Measurements from ENCODE around the gene ROCK2. TPM values are rescaled to one million over a fixed set of nuclear protein-coding genes. Genes with fewer than 3 reads are reported as not detected.

ROCK2 gene
- total RNA-seq, 1 donor from 2014 or later = 20.0 TPM

DNA sequence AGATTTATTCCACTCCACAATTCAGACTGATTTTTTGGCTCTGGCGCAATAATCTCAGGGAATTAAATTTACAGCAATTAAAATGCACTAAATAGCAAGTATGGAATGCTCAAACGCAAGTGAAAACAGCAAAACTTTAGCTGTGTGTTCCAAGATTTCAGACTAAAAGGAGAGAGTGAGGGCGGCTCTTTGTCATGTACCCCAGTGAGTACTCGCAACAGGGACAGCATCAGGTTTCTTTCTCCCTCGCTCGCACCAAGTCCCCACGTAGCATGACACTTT, 1.1 kb downstream of the ROCK2 start:
- Histone ChIP-seq H3K36me3 (ENCODE audit: control insufficient read depth, insufficient read depth, low read length) (no peaks in the 10 kb centered on the region), H3K4me3 (ENCODE audit: low read depth, low read length) (peak overlapping the region; percentile 72), H3K27me3 (ENCODE audit: control insufficient read depth, insufficient read depth, low read length) (no peaks in the 10 kb centered on the region)
- TF ChIP-seq, protein P1, sequence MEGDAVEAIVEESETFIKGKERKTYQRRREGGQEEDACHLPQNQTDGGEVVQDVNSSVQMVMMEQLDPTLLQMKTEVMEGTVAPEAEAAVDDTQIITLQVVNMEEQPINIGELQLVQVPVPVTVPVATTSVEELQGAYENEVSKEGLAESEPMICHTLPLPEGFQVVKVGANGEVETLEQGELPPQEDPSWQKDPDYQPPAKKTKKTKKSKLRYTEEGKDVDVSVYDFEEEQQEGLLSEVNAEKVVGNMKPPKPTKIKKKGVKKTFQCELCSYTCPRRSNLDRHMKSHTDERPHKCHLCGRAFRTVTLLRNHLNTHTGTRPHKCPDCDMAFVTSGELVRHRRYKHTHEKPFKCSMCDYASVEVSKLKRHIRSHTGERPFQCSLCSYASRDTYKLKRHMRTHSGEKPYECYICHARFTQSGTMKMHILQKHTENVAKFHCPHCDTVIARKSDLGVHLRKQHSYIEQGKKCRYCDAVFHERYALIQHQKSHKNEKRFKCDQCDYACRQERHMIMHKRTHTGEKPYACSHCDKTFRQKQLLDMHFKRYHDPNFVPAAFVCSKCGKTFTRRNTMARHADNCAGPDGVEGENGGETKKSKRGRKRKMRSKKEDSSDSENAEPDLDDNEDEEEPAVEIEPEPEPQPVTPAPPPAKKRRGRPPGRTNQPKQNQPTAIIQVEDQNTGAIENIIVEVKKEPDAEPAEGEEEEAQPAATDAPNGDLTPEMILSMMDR (IDR thresholded peaks at IDR 0.05; ENCODE audit: insufficient read depth, low read length, severe bottlenecking) = no peak
- FAIRE-seq (no peak), DNase-seq (ENCODE audit: low read depth) (no peak)

DNA sequence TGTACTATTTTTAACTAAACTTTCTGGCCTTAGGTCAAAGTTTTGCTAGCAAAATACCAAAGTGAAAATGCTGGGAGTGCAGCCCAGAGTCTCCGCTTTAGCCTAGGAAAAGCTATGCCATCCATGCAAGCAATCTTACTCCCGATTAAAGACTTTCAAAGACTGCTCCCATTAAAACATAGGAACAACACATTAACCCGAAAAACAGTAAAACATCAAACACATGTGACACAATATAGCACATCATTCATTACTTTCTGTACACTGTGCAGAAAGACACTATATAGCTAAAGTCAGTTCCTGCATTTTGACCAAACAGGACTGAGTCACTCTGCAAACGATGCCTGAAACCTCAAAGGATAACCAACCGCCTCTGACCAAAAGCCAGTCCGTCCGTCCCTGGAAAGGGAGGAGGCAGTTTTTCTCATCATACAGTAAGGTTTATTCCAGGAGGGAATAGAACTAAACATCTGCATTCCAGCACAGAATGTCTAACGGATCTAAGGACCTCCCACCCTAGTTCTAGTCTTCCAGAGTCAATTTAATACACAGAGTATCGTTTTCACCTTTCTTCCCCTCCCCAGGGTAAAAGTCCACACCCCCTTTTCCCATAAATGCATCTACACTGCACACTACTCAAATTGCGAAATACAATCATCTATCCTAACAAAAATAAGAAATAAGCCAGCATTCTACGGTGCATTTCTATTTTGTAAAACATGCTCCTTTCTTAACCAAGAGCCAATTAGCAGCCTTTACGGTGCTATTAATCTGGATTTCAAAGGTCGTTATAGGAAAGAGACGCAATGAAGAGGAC, 1.7 kb downstream of the ROCK2 start:
- Histone ChIP-seq H3K36me3 (ENCODE audit: control insufficient read depth, insufficient read depth, low read length) (no peaks in the 10 kb centered on the region), H3K27me3 (ENCODE audit: control insufficient read depth, insufficient read depth, low read length) (no peaks in the 10 kb centered on the region), H3K4me3 (ENCODE audit: low read depth, low read length) (peak overlapping the region; percentile 72)
- DNase-seq (ENCODE audit: low read depth) (peak; percentile 83), FAIRE-seq (peak; percentile 18)
- TF ChIP-seq, protein P1 (IDR thresholded peaks at IDR 0.05; ENCODE audit: insufficient read depth, low read length, severe bottlenecking) = no peak

DNA sequence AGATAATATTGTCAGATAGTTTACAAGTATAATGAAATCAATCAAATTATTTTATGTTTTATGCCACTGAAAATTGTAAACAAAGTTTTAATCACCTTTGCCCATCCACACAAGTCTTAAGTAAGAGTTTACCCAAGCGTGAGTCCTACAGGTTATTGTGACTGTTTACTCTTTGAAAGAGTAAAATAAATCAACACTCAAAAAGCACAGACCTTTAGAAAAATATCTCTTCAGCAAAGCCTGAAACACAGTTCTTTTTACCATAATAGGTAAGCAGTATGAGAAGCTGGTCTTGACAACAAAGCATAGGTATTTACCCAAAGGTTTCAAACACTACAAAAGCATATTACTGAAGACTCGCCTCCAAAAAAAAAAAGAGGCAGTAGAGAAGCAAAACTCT, 3.7 kb downstream of the ROCK2 start:
- no peak for FAIRE-seq
- no peak for DNase-seq (ENCODE audit: low read depth)
- TF ChIP-seq, protein P1 (IDR thresholded peaks at IDR 0.05; ENCODE audit: insufficient read depth, low read length, severe bottlenecking) = no peak
- Histone ChIP-seq H3K27me3 (ENCODE audit: control insufficient read depth, insufficient read depth, low read length) (no peaks in the 10 kb centered on the region), H3K4me3 (ENCODE audit: low read depth, low read length) (no peak overlapping the region), H3K36me3 (ENCODE audit: control insufficient read depth, insufficient read depth, low read length) (no peaks in the 10 kb centered on the region)

DNA sequence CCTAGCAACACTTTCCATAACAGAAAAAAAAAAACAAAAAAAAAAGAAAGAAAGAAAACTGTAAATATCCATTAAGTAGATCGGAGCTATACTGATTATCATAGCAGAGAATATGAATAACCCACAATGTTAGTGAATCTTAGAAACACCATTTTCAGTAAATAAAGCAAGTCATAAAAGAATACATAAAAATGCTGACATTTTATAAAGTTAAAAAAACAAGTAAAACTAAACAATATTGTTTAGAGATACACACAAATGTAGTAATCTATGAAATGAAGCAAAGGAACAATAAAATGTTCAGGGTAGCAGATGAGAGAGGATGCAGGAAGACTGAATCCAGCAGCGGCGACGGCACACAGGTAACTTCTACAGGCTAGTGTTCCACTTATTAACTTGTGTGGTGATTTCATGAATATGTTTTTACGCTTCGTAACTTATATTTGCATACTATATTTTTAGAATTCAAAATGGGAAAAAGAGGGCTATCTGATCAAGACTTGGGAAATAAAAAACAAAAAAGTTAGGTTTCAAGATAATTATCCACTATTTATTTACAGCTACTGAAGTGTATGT, 4.8 kb downstream of the ROCK2 start:
- DNase-seq (ENCODE audit: low read depth) = no peak
- no peak overlapping the region for H3K4me3 ChIP-seq (ENCODE audit: low read depth, low read length)
- no peaks in the 10 kb centered on the region for H3K36me3 ChIP-seq (ENCODE audit: control insufficient read depth, insufficient read depth, low read length)
- no peak for FAIRE-seq
- no peaks in the 10 kb centered on the region for H3K27me3 ChIP-seq (ENCODE audit: control insufficient read depth, insufficient read depth, low read length)
- TF ChIP-seq, protein P1 (IDR thresholded peaks at IDR 0.05; ENCODE audit: insufficient read depth, low read length, severe bottlenecking) = no peak

DNA sequence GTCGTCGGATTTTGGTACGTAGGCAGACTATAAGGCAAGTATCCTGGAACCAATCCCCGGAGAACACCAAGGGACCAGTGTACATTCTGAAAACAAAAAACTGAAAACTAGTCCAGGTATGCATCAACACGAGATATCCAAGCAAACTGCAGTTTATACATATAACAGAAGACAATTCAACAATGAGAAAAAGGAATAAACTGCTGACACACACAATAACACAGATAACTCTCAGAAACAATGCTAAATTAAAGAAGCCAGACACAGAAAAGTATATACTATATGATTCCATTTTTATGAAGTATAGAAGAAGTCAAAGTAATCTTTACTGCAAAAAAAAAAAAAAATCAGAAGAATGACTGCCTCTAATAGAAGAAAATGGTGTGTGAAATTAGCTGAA, 5.9 kb downstream of the ROCK2 start:
- DNase-seq (ENCODE audit: low read depth) (no peak), FAIRE-seq (no peak)
- Histone ChIP-seq H3K27me3 (ENCODE audit: control insufficient read depth, insufficient read depth, low read length) (no peaks in the 10 kb centered on the region), H3K4me3 (ENCODE audit: low read depth, low read length) (no peak overlapping the region), H3K36me3 (ENCODE audit: control insufficient read depth, insufficient read depth, low read length) (no peaks in the 10 kb centered on the region)
- TF ChIP-seq, protein P1 (IDR thresholded peaks at IDR 0.05; ENCODE audit: insufficient read depth, low read length, severe bottlenecking) = no peak

Data from bronchial epithelial cell (primary cell).